Coronary artery (tissue), 2 donors: ENCODE data around the gene CLCN4.

Source experiments
- DNase-seq: peaks from one replicate; pipeline ENCODE4 v3.0.0-alpha.2; 2017; ENCODE audit warnings: low spot score
- H3K27ac ChIP-seq, 2 donors: fragments of 200-600 bp; sonication (generic); one replicate each; pipeline ENCODE4 v1.5.1; 2016 to 2019
- H3K4me3 ChIP-seq: fragments of 200-600 bp; sonication (generic); 2 replicates; pipeline ENCODE4 v1.5.1; 2016; ENCODE audit warnings: mild to moderate bottlenecking, moderate library complexity
- TF ChIP-seq, protein P1 (sequence below): fragments of 200-600 bp; sonication (generic); IDR thresholded peaks from one replicate; pipeline ENCODE4 v1.5.1; 2019; ENCODE audit warnings: antibody characterized with exemption

The CLCN4 gene

DNA sequence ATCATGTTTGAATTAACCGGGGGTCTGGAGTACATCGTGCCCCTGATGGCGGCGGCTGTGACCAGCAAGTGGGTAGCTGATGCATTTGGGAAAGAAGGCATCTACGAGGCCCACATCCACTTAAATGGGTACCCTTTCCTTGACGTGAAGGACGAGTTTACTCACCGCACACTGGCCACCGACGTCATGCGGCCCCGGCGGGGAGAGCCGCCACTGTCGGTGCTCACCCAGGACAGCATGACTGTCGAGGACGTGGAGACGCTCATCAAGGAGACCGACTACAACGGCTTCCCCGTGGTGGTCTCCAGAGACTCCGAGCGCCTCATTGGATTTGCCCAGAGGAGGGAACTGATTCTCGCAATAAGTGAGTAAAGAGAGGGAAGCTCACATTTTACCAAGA lies 56.9 kb downstream of the CLCN4 start:
- DNase-seq: no peak
- no peak overlapping the region for H3K27ac ChIP-seq
- TF ChIP-seq, protein P1, sequence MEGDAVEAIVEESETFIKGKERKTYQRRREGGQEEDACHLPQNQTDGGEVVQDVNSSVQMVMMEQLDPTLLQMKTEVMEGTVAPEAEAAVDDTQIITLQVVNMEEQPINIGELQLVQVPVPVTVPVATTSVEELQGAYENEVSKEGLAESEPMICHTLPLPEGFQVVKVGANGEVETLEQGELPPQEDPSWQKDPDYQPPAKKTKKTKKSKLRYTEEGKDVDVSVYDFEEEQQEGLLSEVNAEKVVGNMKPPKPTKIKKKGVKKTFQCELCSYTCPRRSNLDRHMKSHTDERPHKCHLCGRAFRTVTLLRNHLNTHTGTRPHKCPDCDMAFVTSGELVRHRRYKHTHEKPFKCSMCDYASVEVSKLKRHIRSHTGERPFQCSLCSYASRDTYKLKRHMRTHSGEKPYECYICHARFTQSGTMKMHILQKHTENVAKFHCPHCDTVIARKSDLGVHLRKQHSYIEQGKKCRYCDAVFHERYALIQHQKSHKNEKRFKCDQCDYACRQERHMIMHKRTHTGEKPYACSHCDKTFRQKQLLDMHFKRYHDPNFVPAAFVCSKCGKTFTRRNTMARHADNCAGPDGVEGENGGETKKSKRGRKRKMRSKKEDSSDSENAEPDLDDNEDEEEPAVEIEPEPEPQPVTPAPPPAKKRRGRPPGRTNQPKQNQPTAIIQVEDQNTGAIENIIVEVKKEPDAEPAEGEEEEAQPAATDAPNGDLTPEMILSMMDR: no peak
- no peak overlapping the region for H3K4me3 ChIP-seq

DNA sequence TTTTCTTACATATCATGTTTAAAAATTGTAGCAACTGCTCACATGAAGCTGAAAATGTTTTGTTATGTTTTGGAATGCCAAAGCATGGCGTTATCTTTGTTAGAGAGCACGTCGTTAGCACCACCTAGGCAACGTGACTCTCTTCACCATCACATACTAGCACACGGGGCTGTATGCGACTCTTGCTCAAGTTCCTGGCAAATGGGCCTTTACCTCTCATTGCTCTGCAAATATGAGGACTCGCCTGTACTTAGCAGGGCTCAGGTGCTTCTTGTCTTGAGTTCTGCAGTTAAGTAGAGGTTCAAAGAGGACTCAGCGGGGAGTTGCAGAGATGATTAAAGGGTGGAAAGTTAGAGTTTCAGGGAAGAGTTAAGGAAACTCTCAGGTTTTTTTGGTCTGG lies 59.4 kb downstream of the CLCN4 start:
- no peak for DNase-seq
- Histone ChIP-seq H3K4me3 (no peak overlapping the region), H3K27ac (no peak overlapping the region)
- TF ChIP-seq, protein P1: no peak

DNA sequence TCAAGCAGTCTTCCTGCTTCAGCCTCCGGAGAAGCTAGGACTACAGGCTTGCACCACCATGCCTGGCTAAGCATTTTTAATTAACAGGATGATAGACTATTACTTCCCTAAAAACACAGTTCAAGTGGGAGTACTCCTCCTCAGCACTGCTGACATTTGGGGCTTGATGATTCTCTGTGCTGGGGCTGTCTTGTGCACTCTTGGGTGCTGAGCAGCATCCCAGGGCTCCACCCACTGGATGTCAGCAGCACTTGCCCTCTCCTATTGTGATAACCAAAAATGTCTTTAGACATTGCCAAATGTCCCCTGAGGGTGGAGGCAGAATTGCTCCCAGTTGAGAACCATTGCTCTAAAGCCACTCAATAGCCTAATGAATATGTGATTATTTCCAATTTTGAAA lies 60.4 kb downstream of the CLCN4 start:
- no peak for DNase-seq
- TF ChIP-seq, protein P1: no peak
- Histone ChIP-seq H3K27ac (no peak overlapping the region), H3K4me3 (no peak overlapping the region)

DNA sequence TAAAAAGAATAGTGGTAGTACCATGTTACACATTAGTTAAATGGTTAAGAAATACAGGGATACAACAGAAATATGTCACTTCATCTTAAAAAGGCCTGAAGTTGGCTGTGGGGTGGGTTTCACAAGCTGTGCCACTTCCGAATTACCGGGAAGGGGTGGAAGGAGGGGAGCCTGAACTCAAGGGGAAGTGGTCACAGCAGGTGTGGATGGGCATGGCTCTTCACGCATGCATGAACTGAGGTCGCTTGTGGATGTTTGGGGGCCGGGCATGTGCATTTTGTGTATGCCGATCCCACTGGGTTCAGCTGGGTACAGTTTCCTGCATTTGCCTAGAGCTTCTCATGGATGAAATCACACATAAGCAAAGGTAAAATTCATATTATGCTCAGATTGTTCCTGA lies 64.9 kb downstream of the CLCN4 start:
- Histone ChIP-seq H3K27ac (no peak overlapping the region), H3K4me3 (no peak overlapping the region)
- TF ChIP-seq, protein P1: no peak
- no peak for DNase-seq

DNA sequence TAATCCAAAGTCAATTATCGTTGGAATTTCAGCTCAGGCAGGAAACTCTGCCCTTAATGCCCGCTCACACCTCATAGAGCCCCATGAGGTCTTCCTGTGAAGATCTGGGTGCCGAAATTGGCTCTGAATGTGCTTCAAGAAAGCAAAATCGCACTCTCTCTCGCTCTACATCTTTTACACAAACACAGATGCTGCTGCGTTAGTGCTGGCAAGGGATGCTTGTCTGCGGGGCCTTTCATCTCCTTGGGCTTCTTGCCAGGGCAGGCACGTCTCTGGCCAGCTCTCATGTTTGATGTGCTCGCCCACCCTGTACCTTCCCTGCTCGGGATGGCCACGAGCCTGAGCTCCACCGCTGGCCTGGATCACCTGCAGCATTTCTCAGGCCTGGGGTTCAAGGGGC lies 66.5 kb downstream of the CLCN4 start:
- no peak overlapping the region for H3K4me3 ChIP-seq
- H3K27ac ChIP-seq: no peak overlapping the region
- DNase-seq: no peak
- TF ChIP-seq, protein P1: no peak

DNA sequence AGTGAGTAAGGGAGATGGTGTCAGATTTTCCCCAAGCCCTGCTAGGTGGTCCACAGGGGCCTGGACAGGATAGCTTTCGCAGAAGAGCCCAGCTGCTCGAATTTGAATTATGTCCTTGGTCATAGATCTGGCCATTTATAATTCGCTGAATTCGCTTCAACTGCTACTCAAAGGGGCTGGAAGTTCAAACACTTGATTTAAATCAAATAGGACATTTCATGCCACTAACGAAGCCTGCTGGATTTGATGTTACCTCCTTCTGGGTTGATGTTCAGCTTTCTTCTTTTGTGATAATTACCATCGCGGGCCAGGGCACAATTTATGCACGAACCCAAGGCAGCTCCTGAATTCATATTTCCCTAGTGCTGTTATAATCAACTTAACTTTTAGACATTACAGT lies 67.0 kb downstream of the CLCN4 start:
- TF ChIP-seq, protein P1: no peak
- Histone ChIP-seq H3K27ac (no peak overlapping the region), H3K4me3 (no peak overlapping the region)
- DNase-seq: no peak

DNA sequence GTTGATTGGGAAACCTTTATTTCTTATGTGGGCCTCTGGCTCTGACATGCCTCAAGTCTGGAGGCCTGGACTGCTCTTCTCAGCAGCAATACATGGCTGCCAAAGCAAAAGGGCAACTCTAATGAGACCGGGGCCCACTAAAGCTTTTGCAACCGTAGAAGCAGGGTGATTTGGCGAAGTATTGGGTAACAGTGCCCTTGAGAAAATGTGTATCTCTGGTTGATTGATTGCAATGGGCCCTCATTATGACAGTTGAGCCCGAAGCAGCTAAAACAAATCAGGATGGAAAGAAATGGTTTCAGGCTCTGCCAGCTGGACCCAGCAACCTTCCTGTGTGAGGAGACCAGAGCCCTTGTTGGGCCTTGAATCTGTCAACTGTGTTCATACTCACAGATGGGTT lies 73.4 kb downstream of the CLCN4 start:
- TF ChIP-seq, protein P1: no peak

More for the DNA sequence above, 73.4 kb downstream of the CLCN4 start:
- no peak overlapping the region for H3K4me3 ChIP-seq
- DNase-seq: no peak
- H3K27ac ChIP-seq: no peak overlapping the region
